ENCODE data around the gene NDUFA3. TPM values are rescaled to one million over a fixed set of nuclear protein-coding genes. Genes with fewer than 3 reads are reported as not detected.

NDUFA3 gene
- total RNA-seq, 1 experiment from 2014 or later = 144 TPM

GRCh38 chr19:54151362-54152035, 48.8 kb downstream of the NDUFA3 start:
- DNase-seq (ENCODE audit: low spot score) = no peak
- H3K4me3 ChIP-seq (ENCODE audit: low read depth, low read length, poor library complexity, severe bottlenecking) = no peak overlapping the region
- no peaks in the 10 kb centered on the region for H3K9me3 ChIP-seq (ENCODE audit: low read depth, low read length, poor library complexity, severe bottlenecking)
- no peak overlapping the region for H3K27ac ChIP-seq (ENCODE audit: low read depth, low read length, poor library complexity, severe bottlenecking)
- TF ChIP-seq EZH2 (IDR thresholded peaks at IDR 0.05; ENCODE audit: borderline replicate concordance, low read depth, low read length, poor library complexity, severe bottlenecking) = no peak
- TF ChIP-seq CTCF (conservative IDR thresholded peaks at IDR 0.05; ENCODE audit: low read depth, low read length) = no peak
- peaks cover 94% of the 10 kb centered on the region for H3K36me3 ChIP-seq (ENCODE audit: insufficient read depth, low read length, poor library complexity, severe bottlenecking)
- POLR2A ChIA-PET (ENCODE audit: low non-redundant PET) = no interaction called here
- no TSS peak for BruUV-seq (replicated peaks)
- no peaks in the 10 kb centered on the region for H3K4me1 ChIP-seq (ENCODE audit: insufficient read depth, low read length, poor library complexity, severe bottlenecking)
- H3K27me3 ChIP-seq (replicated peaks; ENCODE audit: insufficient read depth, low read depth, low read length, poor library complexity) = no peaks in the 10 kb centered on the region
- CTCF ChIA-PET = no interaction called here
- intact Hi-C loops (cut with micrococcal nuclease; ENCODE audit: unreplicated experiment) = no loop called here

DNA sequence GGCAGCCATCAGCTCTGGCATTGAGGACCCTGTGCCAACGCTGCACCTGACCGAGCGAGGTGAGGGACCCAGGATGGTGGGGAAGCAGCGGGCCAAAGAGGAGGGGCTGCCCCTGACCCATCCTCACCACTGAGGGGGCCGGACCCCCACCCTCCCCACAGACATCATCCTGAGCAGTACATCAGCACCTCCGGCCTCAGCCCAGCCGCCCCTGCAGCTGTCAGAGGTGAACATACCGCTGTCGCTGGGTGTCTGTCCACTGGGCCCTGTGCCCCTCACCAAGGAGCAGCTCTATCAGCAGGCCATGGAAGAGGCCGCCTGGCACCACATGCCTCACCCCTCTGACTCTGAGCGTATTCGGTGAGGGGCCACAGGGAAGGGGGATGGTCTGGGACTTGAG, 49.6 kb downstream of the NDUFA3 start:
- Histone ChIP-seq H3K27me3 (replicated peaks; ENCODE audit: insufficient read depth, low read depth, low read length, poor library complexity) (no peaks in the 10 kb centered on the region), H3K4me1 (ENCODE audit: insufficient read depth, low read length, poor library complexity, severe bottlenecking) (no peaks in the 10 kb centered on the region), H3K36me3 (ENCODE audit: insufficient read depth, low read length, poor library complexity, severe bottlenecking) (peaks cover 94% of the 10 kb centered on the region), H3K4me3 (ENCODE audit: low read depth, low read length, poor library complexity, severe bottlenecking) (no peak overlapping the region), H3K27ac (ENCODE audit: low read depth, low read length, poor library complexity, severe bottlenecking) (no peak overlapping the region), H3K9me3 (ENCODE audit: low read depth, low read length, poor library complexity, severe bottlenecking) (no peaks in the 10 kb centered on the region)
- TF ChIP-seq CTCF (conservative IDR thresholded peaks at IDR 0.05; ENCODE audit: low read depth, low read length) (no peak), EZH2 (IDR thresholded peaks at IDR 0.05; ENCODE audit: borderline replicate concordance, low read depth, low read length, poor library complexity, severe bottlenecking) (no peak)
- ChIA-PET CTCF (no interaction called here), POLR2A (ENCODE audit: low non-redundant PET) (no interaction called here)
- intact Hi-C loops (cut with micrococcal nuclease; ENCODE audit: unreplicated experiment) = no loop called here
- no peak for DNase-seq (ENCODE audit: low spot score)
- no TSS peak for BruUV-seq (replicated peaks)

DNA sequence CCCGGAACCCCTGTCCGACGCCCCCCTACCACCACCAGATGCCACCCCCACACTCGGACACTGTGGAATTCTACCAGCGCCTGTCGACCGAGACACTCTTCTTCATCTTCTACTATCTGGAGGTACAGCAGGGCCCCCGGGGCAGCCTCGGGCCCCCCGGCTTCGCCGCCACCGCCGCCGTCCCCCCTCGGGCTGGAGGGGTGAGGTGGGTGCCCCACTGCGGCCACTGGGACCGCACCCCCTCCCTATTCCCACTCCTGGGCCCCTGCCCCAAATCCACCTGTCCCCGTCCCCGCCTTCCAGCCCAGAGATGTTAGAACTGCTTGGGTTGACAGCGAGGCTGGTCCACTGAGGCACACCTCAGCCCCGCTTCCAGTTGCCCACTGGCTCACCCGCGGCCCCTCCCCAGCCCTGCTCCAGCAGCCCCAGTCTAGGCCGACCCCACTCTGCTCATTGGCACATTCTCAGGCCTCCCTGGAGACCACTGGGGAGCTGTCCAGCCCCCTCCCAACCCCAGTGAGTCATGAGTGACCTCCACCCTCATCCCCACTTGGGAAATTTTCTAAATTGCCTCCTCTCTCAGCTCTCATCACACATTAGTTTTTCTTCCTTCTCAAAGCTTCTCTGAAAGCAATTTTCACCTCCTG, 50.3 kb downstream of the NDUFA3 start:
- no TSS peak for BruUV-seq (replicated peaks)
- no peak overlapping the region for H3K4me3 ChIP-seq (ENCODE audit: low read depth, low read length, poor library complexity, severe bottlenecking)
- intact Hi-C loops (cut with micrococcal nuclease; ENCODE audit: unreplicated experiment) = no loop called here
- ChIA-PET CTCF (no interaction called here), POLR2A (ENCODE audit: low non-redundant PET) (no interaction called here)
- H3K4me1 ChIP-seq (ENCODE audit: insufficient read depth, low read length, poor library complexity, severe bottlenecking) = no peaks in the 10 kb centered on the region
- peaks cover 93% of the 10 kb centered on the region for H3K36me3 ChIP-seq (ENCODE audit: insufficient read depth, low read length, poor library complexity, severe bottlenecking)
- no peak for DNase-seq (ENCODE audit: low spot score)
- TF ChIP-seq EZH2 (IDR thresholded peaks at IDR 0.05; ENCODE audit: borderline replicate concordance, low read depth, low read length, poor library complexity, severe bottlenecking) (no peak), CTCF (conservative IDR thresholded peaks at IDR 0.05; ENCODE audit: low read depth, low read length) (no peak)
- H3K27ac ChIP-seq (ENCODE audit: low read depth, low read length, poor library complexity, severe bottlenecking) = no peak overlapping the region
- no peaks in the 10 kb centered on the region for H3K9me3 ChIP-seq (ENCODE audit: low read depth, low read length, poor library complexity, severe bottlenecking)
- H3K27me3 ChIP-seq (replicated peaks; ENCODE audit: insufficient read depth, low read depth, low read length, poor library complexity) = no peaks in the 10 kb centered on the region
